CD4-positive, alpha-beta memory T cell (primary cell): Measurements from ENCODE around the gene VPS37D. TPM values are rescaled to one million over a fixed set of nuclear protein-coding genes. Genes with fewer than 3 reads are reported as not detected.
A peak's percentile ranks its signal among the peaks of the same experiment; 100 is the strongest.

ENCODE experiments used
- CTCF ChIA-PET: fragments of 350-600 bp; sonication (Branson Sonifier 250); formaldehyde crosslinking; loops from one replicate; lab custom pipeline; 2021; ENCODE audit warnings: inconsistent platforms; ENCODE audit not compliant: partially characterized antibody; lab: Charles Lee
- POLR2A ChIA-PET: fragments of 350-600 bp; sonication (Branson Sonifier 250); formaldehyde crosslinking; loops from one replicate; lab custom pipeline; 2021; ENCODE audit not compliant: partially characterized antibody; lab: Charles Lee
- DNase-seq, 5 donors: peaks; one replicate each; pipeline versions ENCODE4 v3.0.0 to v3.0.0-alpha.2; 2020 to 2022; ENCODE audit warnings: mixed read lengths in 1 of 5
- H3K27ac ChIP-seq: one replicate; pipeline ENCODE4 v1.7.0; 2013; ENCODE audit warnings: low read depth, low read length
- H3K27me3 ChIP-seq: 2 replicates; pipeline ENCODE4 v1.7.0; 2013; ENCODE audit warnings: mild to moderate bottlenecking, low read length, moderate library complexity; ENCODE audit not compliant: insufficient read depth
- H3K36me3 ChIP-seq: 2 replicates; pipeline ENCODE4 v1.7.0; 2013; ENCODE audit warnings: mild to moderate bottlenecking, low read length, moderate library complexity; ENCODE audit not compliant: insufficient read depth
- H3K4me1 ChIP-seq: 2 replicates; pipeline ENCODE4 v1.7.0; 2013; ENCODE audit warnings: mild to moderate bottlenecking, low read length, moderate library complexity; ENCODE audit not compliant: insufficient read depth
- H3K4me3 ChIP-seq, 2 donors: one replicate each; pipeline ENCODE4 v1.7.0; 2013; ENCODE audit warnings: low read length in 2 of 2, mild to moderate bottlenecking in 1 of 2
- H3K9me3 ChIP-seq, 2 donors: one replicate each; pipeline ENCODE4 v1.7.0; 2013; ENCODE audit warnings: low read length in 2 of 2, control low read depth in 1 of 2; ENCODE audit not compliant: control insufficient read depth in 1 of 2
- H3K27ac Mint-ChIP-seq, 7 donors: one replicate each; pipeline ENCODE4 v1.8.0; 2020 to 2021; ENCODE audit warnings: mixed read lengths in 7 of 7, mild to moderate bottlenecking in 6 of 7, inconsistent platforms in 3 of 7, moderate library complexity in 3 of 7
- H3K27me3 Mint-ChIP-seq, 2 donors: one replicate each; pipeline ENCODE4 v1.8.0; 2020 to 2021; ENCODE audit warnings: mixed read lengths in 2 of 2
- H3K36me3 Mint-ChIP-seq, 2 donors: one replicate each; pipeline ENCODE4 v1.8.0; 2020 to 2021; ENCODE audit warnings: mixed read lengths in 2 of 2, inconsistent platforms in 1 of 2, mild to moderate bottlenecking in 1 of 2
- H3K4me1 Mint-ChIP-seq, 4 donors: one replicate each; pipeline ENCODE4 v1.8.0; 2020 to 2021; ENCODE audit warnings: mixed read lengths in 4 of 4, mild to moderate bottlenecking in 1 of 4
- H3K4me3 Mint-ChIP-seq, 8 donors: one replicate each; pipeline ENCODE4 v1.8.0; 2020 to 2021; ENCODE audit warnings: mixed read lengths in 8 of 8, mild to moderate bottlenecking in 7 of 8, moderate library complexity in 6 of 8, inconsistent platforms in 3 of 8
- H3K9me3 Mint-ChIP-seq, 8 donors: one replicate each; pipeline ENCODE4 v1.8.0; 2020 to 2021; ENCODE audit warnings: mixed read lengths in 8 of 8, mild to moderate bottlenecking in 5 of 8, inconsistent platforms in 3 of 8, moderate library complexity in 1 of 8
- intact Hi-C: fragments of 100-400 bp; cut with micrococcal nuclease; formaldehyde crosslinking; loops from one replicate; pipeline ENCODE4 v1.15.1; 2023
- polyA plus RNA-seq, 2 donors: library from polyadenylated mRNA; unstranded; fragments of 300-500 nt; fragmentation: Illumina TruSeq; gene quantifications; one replicate each; pipeline ENCODE4 v1.2.3, GENCODE V29; 2021
- total RNA-seq, 2 experiments: library from RNA; stranded (reverse); gene quantifications; one replicate each; pipeline ENCODE4 v1.2.3, GENCODE V29; 2021

The VPS37D gene
- total and polyA plus RNA-seq, 4 experiments from 2014 or later: not detected

GRCh38 chr7:73701357-73701995, 33.8 kb downstream of the VPS37D start:
- no peak overlapping the region for H3K27ac ChIP-seq
- ChIA-PET CTCF (interaction anchor here (0.6 to 2.2 kb wide), 6 partner anchors 11 to 174 kb away, joined by 3 to 6 read pairs (median 4); no protein-coding TSS in a partner anchor), POLR2A (interaction anchor here (0.9 to 1.5 kb wide), 2 partner anchors 10 to 15 kb away, joined by 3 to 4 read pairs; no protein-coding TSS in a partner anchor)
- no peaks in the 10 kb centered on the region for H3K9me3 ChIP-seq
- H3K4me3 ChIP-seq: no peak overlapping the region
- Mint-ChIP-seq H3K27me3 (no peaks in the 10 kb centered on the region), H3K9me3 (peaks cover 0 to 3% (median 0%) of the 10 kb centered on the region in 8 donors), H3K36me3 (peaks cover 19 to 39% of the 10 kb centered on the region in 2 donors), H3K4me3 (no peak overlapping the region), H3K4me1 (peaks cover 0 to 4% (median 2%) of the 10 kb centered on the region in 4 donors), H3K27ac (peak overlapping the region in 3 of 7 donors; percentile 44 to 53 (median 44))
- H3K4me1 ChIP-seq: peaks cover 6% of the 10 kb centered on the region
- intact Hi-C loops: no loop called here
- peaks cover 27% of the 10 kb centered on the region for H3K36me3 ChIP-seq
- DNase-seq: peak in 1 of 5 donors; percentile 20
- no peaks in the 10 kb centered on the region for H3K27me3 ChIP-seq

GRCh38 chr7:73702226-73702625, 34.6 kb downstream of the VPS37D start:
- peaks cover 12 to 31% of the 10 kb centered on the region in 2 donors for H3K36me3 Mint-ChIP-seq
- peak overlapping the region in 3 of 7 donors; percentile 41 to 85 (median 44) for H3K27ac Mint-ChIP-seq
- no peak for DNase-seq
- Histone ChIP-seq H3K27ac (no peak overlapping the region), H3K36me3 (peaks cover 20% of the 10 kb centered on the region), H3K4me1 (peaks cover 13% of the 10 kb centered on the region), H3K4me3 (no peak overlapping the region), H3K27me3 (no peaks in the 10 kb centered on the region), H3K9me3 (no peaks in the 10 kb centered on the region)
- POLR2A ChIA-PET: interaction anchor here (0.9 to 1.5 kb wide), 2 partner anchors 10 to 16 kb away, joined by 3 to 4 read pairs; no protein-coding TSS in a partner anchor
- intact Hi-C loops: no loop called here
- peak overlapping the region in 1 of 8 donors; percentile 10 for H3K4me3 Mint-ChIP-seq
- no peaks in the 10 kb centered on the region for H3K27me3 Mint-ChIP-seq
- CTCF ChIA-PET: interaction anchor here (0.7 to 2.2 kb wide), 5 partner anchors 10 to 56 kb away, joined by 3 to 6 read pairs (median 5); no protein-coding TSS in a partner anchor
- H3K4me1 Mint-ChIP-seq: peaks cover 4 to 7% (median 4%) of the 10 kb centered on the region in 4 donors
- H3K9me3 Mint-ChIP-seq: peaks cover 0 to 3% (median 0%) of the 10 kb centered on the region in 8 donors

GRCh38 chr7:73702665-73703064, 35.0 kb downstream of the VPS37D start:
- Histone ChIP-seq H3K27me3 (no peaks in the 10 kb centered on the region), H3K4me3 (no peak overlapping the region), H3K27ac (no peak overlapping the region), H3K4me1 (peaks cover 13% of the 10 kb centered on the region), H3K36me3 (peaks cover 16% of the 10 kb centered on the region), H3K9me3 (no peaks in the 10 kb centered on the region)
- POLR2A ChIA-PET: interaction anchor here (0.9 kb wide), 1 partner anchor 9 kb away, joined by 3 read pairs; no protein-coding TSS in a partner anchor
- Mint-ChIP-seq H3K4me1 (peaks cover 4 to 8% (median 4%) of the 10 kb centered on the region in 4 donors), H3K27me3 (no peaks in the 10 kb centered on the region), H3K36me3 (peaks cover 7 to 28% of the 10 kb centered on the region in 2 donors), H3K27ac (peak overlapping the region in 2 of 7 donors; percentile 12 to 44), H3K9me3 (peaks cover 0 to 3% (median 0%) of the 10 kb centered on the region in 8 donors), H3K4me3 (peak overlapping the region in 1 of 8 donors; percentile 10)
- intact Hi-C loops: no loop called here
- no peak for DNase-seq
- CTCF ChIA-PET: interaction anchor here (0.7 to 2.2 kb wide), 5 partner anchors 10 to 56 kb away, joined by 3 to 6 read pairs (median 5); no protein-coding TSS in a partner anchor

- Histone ChIP-seq H3K27ac (no peak overlapping the region), H3K36me3 (peaks cover 15% of the 10 kb centered on the region), H3K4me1 (peaks cover 13% of the 10 kb centered on the region), H3K9me3 (no peaks in the 10 kb centered on the region), H3K4me3 (no peak overlapping the region), H3K27me3 (no peaks in the 10 kb centered on the region)
- Mint-ChIP-seq H3K9me3 (peaks cover 0 to 3% (median 0%) of the 10 kb centered on the region in 8 donors), H3K36me3 (peaks cover 5 to 22% of the 10 kb centered on the region in 2 donors), H3K27ac (peak overlapping the region in 2 of 7 donors; percentile 12 to 48), H3K4me1 (peaks cover 4 to 8% (median 4%) of the 10 kb centered on the region in 4 donors), H3K4me3 (peak overlapping the region in 2 of 8 donors; percentile 27 to 30), H3K27me3 (no peaks in the 10 kb centered on the region)
- ChIA-PET CTCF (interaction anchor here (1.3 to 2.2 kb wide), 3 partner anchors 14 to 57 kb away, joined by 5 to 6 read pairs (median 5); no protein-coding TSS in a partner anchor), POLR2A (no interaction called here)
- intact Hi-C loops: no loop called here
- no peak for DNase-seq
Measured at GRCh38 chr7:73703225-73703624, 35.6 kb downstream of the VPS37D start.

- Mint-ChIP-seq H3K4me1 (peaks cover 4 to 8% (median 4%) of the 10 kb centered on the region in 4 donors), H3K27me3 (no peaks in the 10 kb centered on the region), H3K4me3 (peak overlapping the region in 1 of 8 donors; percentile 39), H3K27ac (no peak overlapping the region), H3K36me3 (peaks cover 0 to 16% of the 10 kb centered on the region in 2 donors), H3K9me3 (no peaks in the 10 kb centered on the region)
- Histone ChIP-seq H3K9me3 (no peaks in the 10 kb centered on the region), H3K27me3 (no peaks in the 10 kb centered on the region), H3K4me1 (peaks cover 13% of the 10 kb centered on the region), H3K4me3 (no peak overlapping the region), H3K27ac (no peak overlapping the region), H3K36me3 (peaks cover 9% of the 10 kb centered on the region)
- POLR2A ChIA-PET: no interaction called here
- CTCF ChIA-PET: no interaction called here
- no peak for DNase-seq
- intact Hi-C loops: no loop called here
Measured at GRCh38 chr7:73703757-73704639, 36.4 kb downstream of the VPS37D start.

GRCh38 chr7:73704640-73705550, 37.3 kb downstream of the VPS37D start:
- no peaks in the 10 kb centered on the region for H3K27me3 ChIP-seq
- no peaks in the 10 kb centered on the region for H3K9me3 ChIP-seq
- peaks cover under 1% of the 10 kb centered on the region for H3K36me3 ChIP-seq
- Mint-ChIP-seq H3K4me3 (peak overlapping the region in 1 of 8 donors; percentile 39), H3K27me3 (no peaks in the 10 kb centered on the region), H3K4me1 (peaks cover 4 to 8% (median 4%) of the 10 kb centered on the region in 4 donors), H3K9me3 (no peaks in the 10 kb centered on the region), H3K36me3 (peaks cover 0 to 12% of the 10 kb centered on the region in 2 donors), H3K27ac (peak overlapping the region in 1 of 7 donors; percentile 12)
- DNase-seq: no peak
- H3K4me1 ChIP-seq: peaks cover 13% of the 10 kb centered on the region
- intact Hi-C loops: no loop called here
- ChIA-PET POLR2A (interaction anchor here (1.5 kb wide), 1 partner anchor 13 kb away, joined by 4 read pairs; no protein-coding TSS in a partner anchor), CTCF (interaction anchor here (1.3 kb wide), 1 partner anchor 29 kb away, joined by 4 read pairs; no protein-coding TSS in a partner anchor)
- no peak overlapping the region for H3K4me3 ChIP-seq
- H3K27ac ChIP-seq: no peak overlapping the region
